ENCODE data around the gene TAGLN2.

TAGLN2 gene

GRCh38 chr1:159935719-159936272 is 10.5 kb upstream of the TAGLN2 start:
- H3K9me3 Mint-ChIP-seq: no peaks in the 10 kb centered on the region
- no peaks in the 10 kb centered on the region for H3K36me3 Mint-ChIP-seq (ENCODE audit: low read depth)
- H3K4me1 Mint-ChIP-seq (ENCODE audit: low read depth): peaks cover 63% of the 10 kb centered on the region
- no peak overlapping the region for H3K4me3 Mint-ChIP-seq
- intact Hi-C loops (cut with micrococcal nuclease): loop anchor here (1.0 to 5.0 kb wide), 3 partner anchors 43 to 317 kb away; no protein-coding TSS in a partner anchor
- H3K27me3 Mint-ChIP-seq: peaks cover 15% of the 10 kb centered on the region
- H3K27ac Mint-ChIP-seq: no peak overlapping the region

- Mint-ChIP-seq H3K9me3 (no peaks in the 10 kb centered on the region), H3K4me3 (no peak overlapping the region), H3K27me3 (peaks cover 18% of the 10 kb centered on the region), H3K36me3 (ENCODE audit: low read depth) (no peaks in the 10 kb centered on the region), H3K27ac (no peak overlapping the region), H3K4me1 (ENCODE audit: low read depth) (peaks cover 58% of the 10 kb centered on the region)
- intact Hi-C loops (cut with micrococcal nuclease): loop anchor here (5.0 kb wide), 2 partner anchors 43 to 317 kb away; no protein-coding TSS in a partner anchor
Observed at GRCh38 chr1:159935305-159935704, 10.0 kb upstream of the TAGLN2 start.

- Mint-ChIP-seq H3K27ac (no peak overlapping the region), H3K27me3 (peaks cover 21% of the 10 kb centered on the region), H3K9me3 (no peaks in the 10 kb centered on the region), H3K36me3 (ENCODE audit: low read depth) (no peaks in the 10 kb centered on the region), H3K4me1 (ENCODE audit: low read depth) (peaks cover 52% of the 10 kb centered on the region), H3K4me3 (no peak overlapping the region)
- intact Hi-C loops (cut with micrococcal nuclease): loop anchor here (5.0 kb wide), 2 partner anchors 42 to 318 kb away; no protein-coding TSS in a partner anchor
Observed at GRCh38 chr1:159934136-159935039, 9.1 kb upstream of the TAGLN2 start.

- intact Hi-C loops (cut with micrococcal nuclease): no loop called here
- no peak overlapping the region for H3K27ac Mint-ChIP-seq
Observed at GRCh38 chr1:159933347-159933746, 8.0 kb upstream of the TAGLN2 start.

GRCh38 chr1:159932296-159933285 is 7.3 kb upstream of the TAGLN2 start:
- Mint-ChIP-seq H3K9me3 (no peaks in the 10 kb centered on the region), H3K36me3 (ENCODE audit: low read depth) (no peaks in the 10 kb centered on the region), H3K4me1 (ENCODE audit: low read depth) (peaks cover 39% of the 10 kb centered on the region), H3K27me3 (peaks cover 25% of the 10 kb centered on the region), H3K27ac (no peak overlapping the region), H3K4me3 (no peak overlapping the region)
- intact Hi-C loops (cut with micrococcal nuclease): no loop called here

More at GRCh38 chr1:159933347-159933746, 8.0 kb upstream of the TAGLN2 start:
- H3K4me3 Mint-ChIP-seq: no peak overlapping the region
- H3K36me3 Mint-ChIP-seq (ENCODE audit: low read depth): no peaks in the 10 kb centered on the region
- H3K4me1 Mint-ChIP-seq (ENCODE audit: low read depth): peaks cover 47% of the 10 kb centered on the region
- H3K9me3 Mint-ChIP-seq: no peaks in the 10 kb centered on the region
- peaks cover 25% of the 10 kb centered on the region for H3K27me3 Mint-ChIP-seq

- Mint-ChIP-seq H3K27ac (no peak overlapping the region), H3K36me3 (ENCODE audit: low read depth) (no peaks in the 10 kb centered on the region), H3K9me3 (no peaks in the 10 kb centered on the region), H3K27me3 (peaks cover 25% of the 10 kb centered on the region), H3K4me1 (ENCODE audit: low read depth) (peaks cover 31% of the 10 kb centered on the region), H3K4me3 (no peak overlapping the region)
- intact Hi-C loops (cut with micrococcal nuclease): no loop called here
Observed at GRCh38 chr1:159931795-159932173, 6.5 kb upstream of the TAGLN2 start.

- no peaks in the 10 kb centered on the region for H3K36me3 Mint-ChIP-seq (ENCODE audit: low read depth)
- no peak overlapping the region for H3K27ac Mint-ChIP-seq
- intact Hi-C loops (cut with micrococcal nuclease): no loop called here
- no peaks in the 10 kb centered on the region for H3K9me3 Mint-ChIP-seq
- H3K27me3 Mint-ChIP-seq: peaks cover 25% of the 10 kb centered on the region
- no peak overlapping the region for H3K4me3 Mint-ChIP-seq
- peaks cover 28% of the 10 kb centered on the region for H3K4me1 Mint-ChIP-seq (ENCODE audit: low read depth)
Observed at GRCh38 chr1:159931101-159931794, 5.9 kb upstream of the TAGLN2 start.

GRCh38 chr1:159930634-159931033 is 5.3 kb upstream of the TAGLN2 start:
- no peaks in the 10 kb centered on the region for H3K9me3 Mint-ChIP-seq
- intact Hi-C loops (cut with micrococcal nuclease): no loop called here
- H3K36me3 Mint-ChIP-seq (ENCODE audit: low read depth): no peaks in the 10 kb centered on the region
- peaks cover 25% of the 10 kb centered on the region for H3K27me3 Mint-ChIP-seq
- H3K4me1 Mint-ChIP-seq (ENCODE audit: low read depth): peaks cover 29% of the 10 kb centered on the region
- H3K27ac Mint-ChIP-seq: no peak overlapping the region
- H3K4me3 Mint-ChIP-seq: no peak overlapping the region

GRCh38 chr1:159930216-159930615 is 4.9 kb upstream of the TAGLN2 start:
- Mint-ChIP-seq H3K4me1 (ENCODE audit: low read depth) (peaks cover 29% of the 10 kb centered on the region), H3K4me3 (no peak overlapping the region), H3K27ac (no peak overlapping the region), H3K36me3 (ENCODE audit: low read depth) (peaks cover 4% of the 10 kb centered on the region), H3K9me3 (no peaks in the 10 kb centered on the region), H3K27me3 (peaks cover 25% of the 10 kb centered on the region)
- intact Hi-C loops (cut with micrococcal nuclease): no loop called here

- intact Hi-C loops (cut with micrococcal nuclease): no loop called here
- Mint-ChIP-seq H3K27me3 (peaks cover 23% of the 10 kb centered on the region), H3K27ac (no peak overlapping the region), H3K36me3 (ENCODE audit: low read depth) (peaks cover 12% of the 10 kb centered on the region), H3K4me1 (ENCODE audit: low read depth) (peaks cover 26% of the 10 kb centered on the region), H3K9me3 (no peaks in the 10 kb centered on the region), H3K4me3 (no peak overlapping the region)
Observed at GRCh38 chr1:159929155-159930051, 4.1 kb upstream of the TAGLN2 start.

GRCh38 chr1:159928491-159929050 is 3.3 kb upstream of the TAGLN2 start:
- Mint-ChIP-seq H3K4me1 (ENCODE audit: low read depth) (peaks cover 32% of the 10 kb centered on the region), H3K4me3 (no peak overlapping the region), H3K27me3 (peaks cover 18% of the 10 kb centered on the region), H3K36me3 (ENCODE audit: low read depth) (peaks cover 18% of the 10 kb centered on the region), H3K27ac (no peak overlapping the region), H3K9me3 (no peaks in the 10 kb centered on the region)
- intact Hi-C loops (cut with micrococcal nuclease): no loop called here

- Mint-ChIP-seq H3K27me3 (peaks cover 16% of the 10 kb centered on the region), H3K4me1 (ENCODE audit: low read depth) (peaks cover 38% of the 10 kb centered on the region), H3K36me3 (ENCODE audit: low read depth) (peaks cover 19% of the 10 kb centered on the region), H3K27ac (no peak overlapping the region), H3K9me3 (no peaks in the 10 kb centered on the region), H3K4me3 (no peak overlapping the region)
- intact Hi-C loops (cut with micrococcal nuclease): no loop called here
Observed at GRCh38 chr1:159927849-159928431, 2.6 kb upstream of the TAGLN2 start.
